Measurements from ENCODE around the gene ETV2.

DNA sequence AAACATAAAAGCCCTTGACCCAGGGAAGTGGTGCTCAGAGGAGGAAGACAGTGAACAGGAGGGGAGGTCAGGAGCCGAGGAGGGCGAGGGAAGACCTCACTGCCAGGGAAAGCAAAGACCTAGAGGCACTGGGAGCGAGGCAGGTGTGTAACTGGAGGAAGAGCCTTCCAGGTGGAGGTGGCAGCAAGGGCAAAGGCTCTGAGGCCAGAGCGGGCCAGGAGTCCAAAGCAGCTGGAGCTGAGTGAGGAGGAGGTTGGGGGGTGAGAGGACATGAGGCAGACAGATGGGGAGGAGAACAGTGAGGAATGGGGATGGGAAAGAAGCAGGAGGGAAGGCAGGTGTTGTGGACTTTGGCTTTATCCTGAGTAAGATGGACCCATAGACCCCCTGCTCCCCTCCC is 28.4 kb downstream of the ETV2 start:
- TF ChIP-seq, protein P1, sequence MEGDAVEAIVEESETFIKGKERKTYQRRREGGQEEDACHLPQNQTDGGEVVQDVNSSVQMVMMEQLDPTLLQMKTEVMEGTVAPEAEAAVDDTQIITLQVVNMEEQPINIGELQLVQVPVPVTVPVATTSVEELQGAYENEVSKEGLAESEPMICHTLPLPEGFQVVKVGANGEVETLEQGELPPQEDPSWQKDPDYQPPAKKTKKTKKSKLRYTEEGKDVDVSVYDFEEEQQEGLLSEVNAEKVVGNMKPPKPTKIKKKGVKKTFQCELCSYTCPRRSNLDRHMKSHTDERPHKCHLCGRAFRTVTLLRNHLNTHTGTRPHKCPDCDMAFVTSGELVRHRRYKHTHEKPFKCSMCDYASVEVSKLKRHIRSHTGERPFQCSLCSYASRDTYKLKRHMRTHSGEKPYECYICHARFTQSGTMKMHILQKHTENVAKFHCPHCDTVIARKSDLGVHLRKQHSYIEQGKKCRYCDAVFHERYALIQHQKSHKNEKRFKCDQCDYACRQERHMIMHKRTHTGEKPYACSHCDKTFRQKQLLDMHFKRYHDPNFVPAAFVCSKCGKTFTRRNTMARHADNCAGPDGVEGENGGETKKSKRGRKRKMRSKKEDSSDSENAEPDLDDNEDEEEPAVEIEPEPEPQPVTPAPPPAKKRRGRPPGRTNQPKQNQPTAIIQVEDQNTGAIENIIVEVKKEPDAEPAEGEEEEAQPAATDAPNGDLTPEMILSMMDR (IDR thresholded peaks at IDR 0.05; ENCODE audit: low read depth, low read length), result no peak
- TF ChIP-seq MYC (IDR thresholded peaks at IDR 0.05; ENCODE audit: low read depth, low read length) (no peak), POLR2A (IDR thresholded peaks at IDR 0.05; ENCODE audit: extremely low read depth, insufficient read length) (no peak)

Measured in NB4 (cell line).